OCI-M2 (cell line): Measurements from ENCODE around the gene APOBEC2.

ENCODE experiments used
- DNase-seq: peaks from one replicate; lab custom pipeline; 2025; ENCODE audit not compliant: unreplicated experiment; lab: John Stamatoyannopoulos, UW

APOBEC2 gene

DNA sequence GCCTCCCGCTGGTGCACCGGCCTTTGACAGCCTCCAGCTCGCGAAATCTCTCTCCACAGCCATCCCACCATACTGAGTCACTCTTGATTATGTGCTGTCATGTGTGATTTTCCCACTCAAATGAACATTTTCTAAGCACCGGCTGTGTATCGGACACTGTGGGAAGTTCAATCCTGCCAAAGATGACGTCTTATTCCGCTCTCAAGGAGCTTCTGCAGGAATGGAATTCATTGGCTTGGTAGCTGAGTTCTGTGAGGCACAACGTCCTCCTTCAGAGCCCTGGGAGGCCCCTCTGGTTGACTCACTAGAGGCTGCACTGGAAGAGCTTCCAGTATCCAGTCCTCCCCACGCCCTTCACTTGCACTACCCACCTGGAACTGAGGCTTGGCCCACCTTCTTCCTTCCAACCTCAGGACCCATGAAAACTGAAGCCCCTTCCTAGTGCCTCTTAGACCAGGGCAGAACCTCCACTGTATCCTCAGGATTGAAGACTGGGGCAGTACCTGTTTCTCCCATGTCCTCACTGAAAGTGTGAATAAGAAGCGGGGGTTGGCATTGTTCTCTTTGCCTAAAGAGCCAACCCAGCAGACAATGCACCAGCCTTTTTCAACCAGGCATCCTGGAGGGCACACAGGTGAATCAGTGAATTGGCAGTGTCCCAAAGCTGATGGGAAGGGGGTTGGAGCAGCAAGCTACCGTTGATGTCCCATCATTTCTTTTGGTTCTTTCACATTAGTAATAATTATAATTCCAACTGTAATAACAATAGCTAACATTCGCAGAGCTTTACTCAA lies 15.7 kb upstream of the APOBEC2 start:
- no peak for DNase-seq

DNA sequence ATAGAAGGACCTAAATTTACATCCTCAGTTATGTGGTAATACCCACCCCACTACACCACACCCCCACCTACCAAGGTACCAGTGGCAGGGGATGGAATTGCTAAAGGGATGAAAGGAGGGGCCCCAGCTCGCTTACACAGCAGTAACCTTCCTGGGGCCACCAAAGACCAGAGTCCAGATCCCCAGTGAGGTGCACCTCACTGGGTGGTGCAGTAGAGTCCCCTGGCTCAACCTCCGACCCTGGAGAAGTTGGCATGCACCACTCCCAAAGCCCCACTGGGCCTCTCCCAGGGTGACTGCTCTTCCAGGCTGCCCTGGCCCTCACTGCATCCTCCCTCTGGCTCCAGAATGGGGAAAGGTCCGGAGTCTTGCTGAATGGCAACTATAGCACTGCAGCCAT lies 14.8 kb upstream of the APOBEC2 start:
- DNase-seq, result no peak

DNA sequence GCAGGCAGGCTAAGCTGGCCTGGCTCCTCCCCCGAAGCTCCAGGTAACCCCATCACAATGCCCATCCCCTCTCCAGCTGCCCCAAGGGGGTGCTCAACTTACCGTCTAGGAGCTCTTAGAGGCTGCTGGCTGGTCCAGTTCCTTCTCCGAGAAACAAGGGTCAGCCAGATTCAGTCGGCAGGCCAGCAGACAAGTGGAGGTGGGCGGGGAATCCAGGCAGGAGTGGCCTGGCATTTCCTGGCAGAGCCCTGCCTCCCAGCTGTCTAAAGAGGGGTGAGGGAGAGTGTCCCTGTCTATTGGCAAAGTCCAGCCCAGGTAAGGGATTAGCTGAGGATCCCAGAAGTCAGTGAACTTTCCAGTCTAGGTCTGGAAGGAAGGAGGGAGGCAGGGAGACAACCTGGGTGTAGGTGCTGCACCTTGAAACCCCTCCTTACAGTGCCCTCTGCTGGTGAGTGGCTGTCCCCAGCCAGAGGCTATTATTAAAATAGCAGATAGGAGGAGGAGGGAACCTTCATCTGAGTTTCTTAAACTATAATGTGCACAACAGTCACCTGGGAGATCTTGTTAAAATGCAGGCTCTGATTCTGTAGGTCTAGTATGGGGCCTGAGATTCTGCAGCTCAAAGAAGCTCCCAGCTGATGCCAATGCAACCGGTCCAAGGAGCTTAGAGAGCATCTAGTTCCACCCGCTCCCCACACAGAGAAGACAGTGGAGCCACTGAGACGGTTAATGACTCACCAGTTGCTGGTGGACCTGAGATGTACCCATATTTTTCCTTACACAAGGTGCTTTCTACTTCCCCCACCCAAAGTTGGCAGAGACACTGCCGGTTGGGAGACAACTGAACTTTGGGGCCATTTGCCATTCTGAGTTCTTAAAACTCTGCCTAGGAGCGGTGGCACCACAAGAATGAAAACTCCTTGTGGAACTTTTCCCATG lies 13.7 kb upstream of the APOBEC2 start, which contains the start of gene UNC5CL:
UNC5CL (minus strand) TSS at position 162 of the 939 bp plus-strand sequence. CDS start 4,147 bp downstream, outside the sequence.
- no peak for DNase-seq

DNA sequence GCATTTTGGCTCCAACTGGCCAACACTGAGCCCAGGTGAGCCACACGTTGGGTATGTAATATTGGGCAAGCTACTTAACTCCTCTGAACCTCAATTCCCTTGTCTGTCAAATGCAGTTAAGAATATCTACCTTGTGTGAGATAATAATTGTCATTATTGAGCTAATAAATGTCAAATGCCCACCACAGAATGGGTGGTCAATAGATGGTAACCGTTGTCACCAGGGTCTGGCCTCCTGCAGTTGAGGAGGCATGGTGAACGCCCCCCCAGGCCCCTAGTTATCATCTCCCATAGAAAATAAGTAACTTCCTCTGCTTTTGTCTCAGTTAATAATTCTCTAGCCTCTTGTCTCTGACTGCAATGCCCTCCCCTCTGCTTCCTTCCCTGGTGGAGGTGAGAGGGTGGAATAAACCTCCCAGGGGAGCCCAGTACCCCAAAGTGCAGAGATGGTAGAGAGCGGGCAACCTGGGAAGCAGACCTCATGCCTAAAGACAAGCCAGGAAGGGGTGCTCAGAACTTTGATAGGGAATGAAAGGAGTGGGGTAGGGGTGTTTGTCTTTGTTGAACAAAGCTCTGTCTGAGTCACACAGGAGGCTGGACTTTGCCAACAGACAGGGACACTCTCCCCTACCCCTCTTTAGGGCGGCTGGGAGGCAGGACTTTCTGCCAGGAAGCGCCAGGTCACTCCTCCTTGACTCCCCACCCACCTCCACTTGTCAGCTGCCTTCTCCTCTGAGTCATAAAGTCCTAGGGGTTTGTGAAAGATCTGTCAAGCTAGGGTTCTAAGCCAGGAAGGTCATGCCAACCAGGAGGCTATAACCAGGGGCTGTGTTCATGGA lies 12.7 kb upstream of the APOBEC2 start:
- no peak for DNase-seq

DNA sequence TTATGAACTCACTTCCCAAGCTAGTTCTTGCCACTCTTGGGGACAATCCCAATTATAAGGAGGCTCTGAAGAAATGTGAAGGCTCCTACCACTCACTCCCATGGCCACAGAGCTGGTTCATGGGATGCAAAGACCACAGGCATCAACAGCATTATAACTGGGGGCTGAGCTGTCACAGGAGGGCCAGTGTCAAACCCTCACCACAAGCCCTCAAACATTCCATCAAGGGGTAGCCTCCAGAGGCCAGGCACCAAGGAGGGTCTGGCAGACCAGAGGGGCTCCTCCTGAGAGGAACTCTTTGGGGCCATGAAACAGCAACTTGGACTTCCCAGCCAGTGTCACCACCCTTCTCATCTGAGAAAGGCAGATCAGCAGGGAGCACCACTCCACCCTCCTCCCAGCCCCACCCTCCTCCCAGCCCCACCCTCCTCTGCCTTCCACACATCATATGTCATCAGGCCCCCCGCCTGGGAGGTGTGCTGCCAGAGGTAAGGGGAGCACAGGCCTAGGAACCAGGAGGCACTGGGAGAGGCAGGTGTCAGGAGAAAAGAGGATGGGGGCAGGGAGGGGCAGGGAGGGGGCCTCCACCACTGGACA lies 12.0 kb upstream of the APOBEC2 start:
- DNase-seq, result no peak

DNA sequence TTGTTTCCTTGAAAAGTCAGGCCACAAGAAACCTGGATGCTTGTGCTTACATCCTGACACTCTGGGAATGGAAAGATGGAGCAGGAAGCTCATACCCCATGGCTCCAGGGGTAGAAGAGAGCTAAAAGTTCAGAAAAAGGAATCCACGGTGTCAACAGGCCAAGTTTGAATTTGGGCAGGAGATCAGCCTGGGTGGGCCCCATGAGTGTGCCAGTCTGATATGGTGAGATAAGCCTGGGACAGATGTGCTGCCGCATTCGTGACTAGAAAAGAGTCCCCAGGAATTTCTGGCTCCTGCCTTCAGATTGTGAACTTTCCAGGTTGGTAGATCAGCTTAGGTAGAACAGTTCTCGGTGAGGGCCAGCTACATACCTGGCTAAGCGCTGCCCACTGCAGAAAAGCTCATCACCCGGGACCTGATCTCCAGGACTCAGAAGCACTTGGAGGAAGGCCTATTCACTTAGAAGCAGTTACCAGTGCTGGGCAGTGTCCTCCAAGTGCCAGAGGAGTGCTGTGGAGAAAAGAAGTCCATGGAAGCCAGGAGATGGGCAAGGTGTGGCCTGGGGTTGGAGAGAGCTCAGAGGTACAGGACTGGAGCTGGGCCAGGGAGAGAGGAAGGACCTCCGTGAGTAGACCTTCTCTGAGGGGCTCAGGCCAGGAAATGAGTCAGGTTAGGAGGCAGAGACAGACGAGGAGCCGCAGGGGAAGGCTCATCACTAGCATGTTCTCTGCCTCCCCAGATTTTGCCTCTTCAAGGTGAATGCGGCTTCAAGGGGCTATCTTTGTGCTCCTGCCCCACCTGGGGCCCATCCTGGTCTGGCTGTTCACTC lies 10.6 kb upstream of the APOBEC2 start, which contains the start of gene TSPO2:
TSPO2 (plus strand) TSS at position 242 of the 830 bp plus-strand sequence; CDS start at position 761, 519 bp downstream.
- DNase-seq, result no peak

DNA sequence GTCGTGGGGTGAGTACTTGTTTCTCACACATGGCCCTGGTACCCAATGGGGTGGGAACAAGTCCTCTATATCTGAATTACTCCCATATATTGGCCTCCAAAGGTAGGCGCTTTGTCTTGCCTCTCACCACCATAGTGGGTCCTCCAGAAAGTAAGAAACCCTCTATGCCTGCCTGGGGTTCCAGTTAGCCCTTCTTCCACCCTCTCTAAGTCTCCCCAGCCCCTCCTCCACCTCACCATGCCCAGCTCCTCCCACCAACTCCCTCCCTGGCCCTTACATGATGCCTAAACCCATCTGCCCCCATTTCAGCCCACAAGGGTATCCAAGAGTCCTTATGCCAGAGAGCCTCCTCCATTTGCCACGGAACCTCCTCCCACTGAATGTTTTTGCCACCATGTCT lies 9.9 kb upstream of the APOBEC2 start:
- DNase-seq, result no peak

DNA sequence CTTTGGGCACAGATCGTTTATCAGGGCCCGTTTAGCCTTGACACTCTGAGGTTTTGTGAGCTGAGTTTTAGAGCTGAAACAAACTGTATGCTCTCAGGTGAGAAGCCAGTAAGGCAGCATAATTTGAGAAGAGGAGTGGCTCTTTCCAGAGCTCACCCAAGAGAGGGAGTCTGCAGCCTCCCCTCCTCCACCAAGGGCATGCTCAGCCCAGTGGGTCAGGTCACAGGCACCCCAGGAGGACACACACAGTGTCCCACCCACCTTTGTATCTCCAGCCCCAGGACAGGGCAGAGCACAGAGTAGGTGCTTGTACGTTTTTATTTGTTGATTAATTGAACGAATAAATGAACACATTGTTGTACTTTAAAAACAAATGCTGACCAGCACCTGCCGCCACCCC lies 7.3 kb upstream of the APOBEC2 start:
- no peak for DNase-seq

DNA sequence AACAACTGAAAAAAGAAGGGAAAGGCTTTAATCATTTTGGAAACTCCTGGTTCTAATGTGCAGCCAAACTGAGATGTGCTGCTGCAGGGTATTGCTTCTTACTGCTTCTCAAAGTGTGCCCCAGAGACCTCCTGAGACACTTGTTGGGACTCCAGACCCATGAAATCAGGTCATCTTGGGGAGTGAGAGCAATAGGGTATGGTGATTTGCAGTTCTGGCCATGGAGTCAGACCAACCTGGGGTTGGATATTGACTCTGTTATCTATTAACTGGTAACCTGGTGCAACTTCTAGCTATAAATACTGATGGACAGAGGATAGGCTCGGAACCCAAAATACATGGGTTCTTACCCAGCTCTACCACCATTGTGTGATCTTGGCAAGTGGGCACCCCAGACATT lies 6.9 kb upstream of the APOBEC2 start:
- no peak for DNase-seq

GRCh38 chr6:41047306-41047705 lies 5.7 kb upstream of the APOBEC2 start:
- no peak for DNase-seq

DNA sequence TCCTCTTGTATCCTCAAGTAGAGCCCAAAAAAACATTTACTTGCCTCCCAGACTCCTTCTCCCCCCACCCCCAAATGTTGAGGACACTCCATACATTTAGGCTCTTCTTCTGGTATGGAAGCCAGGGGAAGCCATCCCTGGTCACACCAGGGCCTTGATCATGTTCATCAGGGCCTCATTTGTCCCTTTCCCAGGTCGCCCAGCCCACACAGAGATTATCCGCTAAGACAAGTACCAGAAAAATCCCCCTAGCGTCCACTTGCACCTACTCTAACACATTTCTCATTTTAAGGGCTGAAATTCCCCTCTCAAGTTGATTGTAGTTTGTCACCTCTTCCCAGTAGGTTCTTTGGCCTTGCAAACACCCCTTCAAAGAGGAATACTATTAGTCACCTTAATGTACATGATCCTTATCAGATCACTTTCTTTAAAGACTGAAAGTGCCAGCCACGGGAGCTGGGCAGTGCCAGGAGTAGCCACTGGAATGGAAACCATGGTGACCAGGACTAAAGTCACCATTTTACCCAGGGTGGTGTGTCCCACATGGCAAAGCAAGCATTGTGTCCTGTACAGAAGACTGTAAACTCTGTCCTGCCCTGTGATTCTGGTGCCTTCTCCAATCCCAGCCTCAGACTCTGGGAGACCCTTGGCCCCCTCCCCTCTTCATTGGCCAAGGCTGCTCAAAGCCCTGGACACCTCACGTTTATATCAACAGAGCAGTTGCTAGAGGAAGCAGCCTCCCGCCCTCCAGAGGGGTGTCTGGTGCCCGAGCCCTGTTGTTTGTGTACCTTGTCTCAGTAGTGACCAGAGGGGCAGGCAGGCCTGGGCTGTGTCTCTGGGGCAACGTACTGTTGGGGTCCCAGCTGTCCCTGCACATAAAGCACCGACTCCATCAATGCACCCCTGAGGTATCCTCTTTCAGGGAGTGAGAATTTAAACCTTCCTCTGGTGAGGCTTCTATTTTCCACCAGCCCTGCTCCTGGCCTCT lies 5.0 kb upstream of the APOBEC2 start:
- DNase-seq, result no peak

- DNase-seq, result no peak
These were observed 3.5 kb upstream of the APOBEC2 start for GRCh38 chr6:41049521-41049920.

GRCh38 chr6:41049955-41050354 lies 3.0 kb upstream of the APOBEC2 start:
- no peak for DNase-seq

DNA sequence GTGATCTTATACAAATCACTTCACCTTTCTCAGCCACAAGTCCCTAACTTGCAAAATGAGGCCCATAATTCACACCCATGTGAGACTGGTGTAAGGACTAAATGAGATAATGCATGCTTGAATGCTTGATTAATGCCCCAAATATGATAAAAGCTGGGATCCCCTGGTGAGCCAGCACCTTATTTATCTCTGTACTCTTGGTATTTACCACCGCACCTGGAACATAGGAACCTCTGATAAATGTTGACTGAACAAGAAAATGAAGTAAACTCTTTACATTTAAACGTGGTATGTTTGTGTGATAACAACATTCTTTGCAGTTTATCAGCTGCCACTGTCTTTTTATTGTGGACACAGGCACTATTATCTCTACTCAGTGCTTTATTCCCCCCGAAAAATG lies 2.5 kb upstream of the APOBEC2 start:
- no peak for DNase-seq

DNA sequence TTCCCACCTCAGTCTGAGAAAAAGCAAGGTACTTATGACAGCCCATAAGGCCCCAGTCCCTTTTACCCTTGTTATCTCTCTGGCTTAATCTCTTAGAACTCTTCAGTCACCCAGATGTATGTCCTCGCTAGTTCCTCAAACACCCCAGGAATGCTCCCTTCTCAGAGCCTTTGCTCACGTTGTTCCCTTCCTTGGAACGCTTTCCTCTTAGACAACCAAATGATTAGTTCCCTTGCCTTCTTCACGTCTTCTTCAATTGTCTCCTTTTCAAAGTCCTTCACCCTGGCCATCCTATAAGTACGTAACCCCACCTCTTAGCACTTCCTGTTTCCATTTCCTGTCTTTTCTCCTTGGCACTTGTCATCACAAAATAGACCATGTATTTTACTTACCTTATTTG lies 1.1 kb upstream of the APOBEC2 start:
- no peak for DNase-seq

DNA sequence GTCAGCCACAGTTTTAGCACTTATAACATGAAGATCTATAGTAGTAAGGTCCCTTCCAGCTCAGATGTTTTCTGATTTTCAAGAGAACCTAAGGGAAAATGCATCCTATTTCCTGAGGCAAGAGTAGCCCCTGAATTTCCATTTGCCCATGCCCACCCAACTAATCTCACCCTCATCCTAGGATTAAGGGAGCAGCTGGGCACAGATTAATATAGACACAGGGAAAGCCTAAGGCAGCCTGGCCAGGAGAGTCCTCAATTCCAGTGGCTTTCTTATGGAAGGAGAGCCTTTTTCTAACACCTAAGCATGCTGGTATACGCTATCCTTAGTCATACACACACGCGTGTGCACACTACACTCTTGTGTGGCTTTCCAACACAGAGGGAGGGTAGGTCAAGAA lies 1.5 kb downstream of the APOBEC2 start:
- no peak for DNase-seq

GRCh38 chr6:41055149-41055548 lies 2.1 kb downstream of the APOBEC2 start:
- no peak for DNase-seq

GRCh38 chr6:41056768-41057490 lies 3.9 kb downstream of the APOBEC2 start:
- no peak for DNase-seq
